HCT116 (cell line): ENCODE measurements around the gene OR52E8. TPM values are rescaled to one million over a fixed set of nuclear protein-coding genes. Genes with fewer than 3 reads are reported as not detected.

Source experiments
- ATAC-seq: fragments of 200-7000 bp; cut with Tn5 transposase; 2 replicates; pipeline ENCODE4 v1.9.1; 2020; ENCODE audit warnings: mild to moderate bottlenecking, moderate library complexity
- BruUV-seq: library from RNA; stranded (reverse); fragments of 400-500 nt; replicated peaks from 2 replicates; lab custom pipeline; 2021; lab: Mats Ljungman, UMichigan
- CTCF ChIA-PET: fragments of 300-600 bp; sonication (Branson Sonifier 250); formaldehyde crosslinking; loops from one replicate; lab custom pipeline; 2021; ENCODE audit warnings: antibody characterized with exemption; lab: Charles Lee
- POLR2A ChIA-PET: fragments of 300-600, 350-600 bp; sonication (Branson Sonifier 250); formaldehyde crosslinking; loops from one replicate; lab custom pipeline; 2021; ENCODE audit warnings: antibody characterized with exemption; lab: Charles Lee
- RAD21 ChIA-PET, 2 experiments: fragments of 300-600 bp; sonication (Branson Sonifier 250); formaldehyde crosslinking; loops; one replicate each; lab custom pipeline; 2023; ENCODE audit warnings: low total read pairs in 2 of 2; ENCODE audit not compliant: uncharacterized antibody in 2 of 2, unreplicated experiment in 2 of 2, low non-redundant PET in 1 of 2; lab: Charles Lee
- DNase-seq: peaks from one replicate; pipeline ENCODE4 v3.0.0-alpha.2; 2010; ENCODE audit warnings: low read depth, low spot score
- H2AFZ ChIP-seq: fragments of 200-600 bp; shearing (Covaris generic), sonication (generic); 2 replicates; pipeline ENCODE4 v1.6.1; 2017; ENCODE audit warnings: low read depth, mixed run types, mixed read lengths, antibody characterized with exemption, low read length; ENCODE audit not compliant: poor library complexity, severe bottlenecking
- H3K27ac ChIP-seq: 2 replicates; pipeline ENCODE4 v1.5.1; 2012; ENCODE audit warnings: low read depth, low read length
- H3K27me3 ChIP-seq: fragments of 200-600 bp; sonication (generic); 2 replicates; pipeline ENCODE4 v1.6.1; 2016; ENCODE audit warnings: mixed run types, low read length, mixed read lengths; ENCODE audit not compliant: insufficient read depth
- H3K36me3 ChIP-seq, 2 experiments: fragments of 200-500 bp in 1 of 2; fragments of 200-600 bp in 1 of 2; sonication (Bioruptor generic) in 1 of 2; sonication (generic) in 1 of 2; 2 replicates each; pipeline versions ENCODE4 v1.5.1 to v1.6.1; 2014 to 2016; ENCODE audit warnings: low read length in 2 of 2, inconsistent platforms in 1 of 2, mixed read lengths in 1 of 2, mixed run types in 1 of 2; ENCODE audit not compliant: insufficient read depth in 2 of 2, control insufficient read depth in 1 of 2
- H3K4me1 ChIP-seq, 2 experiments: fragments of 200-600 bp in 1 of 2; sonication (generic) in 1 of 2; 2 replicates each; pipeline versions ENCODE4 v1.5.1 to v1.6.1; 2012 to 2017; ENCODE audit warnings: low read length in 2 of 2, inconsistent platforms in 1 of 2, mild to moderate bottlenecking in 1 of 2, mixed read lengths in 1 of 2, mixed run types in 1 of 2, moderate library complexity in 1 of 2; ENCODE audit not compliant: insufficient read depth in 2 of 2, control insufficient read depth in 1 of 2
- H3K4me2 ChIP-seq: fragments of 200-600 bp; sonication (generic); 2 replicates; pipeline ENCODE4 v1.6.1; 2017; ENCODE audit warnings: mixed run types, low read length, mixed read lengths
- H3K4me3 ChIP-seq, 2 experiments: fragments of 200-600 bp in 1 of 2; sonication (generic) in 1 of 2; replicated peaks in 1 of 2; 2 replicates each; pipeline ENCODE4 v1.5.1; 2011 to 2016; ENCODE audit warnings: low read length in 2 of 2, control low read depth in 1 of 2, low read depth in 1 of 2, mild to moderate bottlenecking in 1 of 2, mixed read lengths in 1 of 2, mixed run types in 1 of 2
- H3K79me2 ChIP-seq: fragments of 200-600 bp; sonication (generic); 2 replicates; pipeline ENCODE4 v1.6.1; 2017; ENCODE audit warnings: mild to moderate bottlenecking, mixed run types, low read length, moderate library complexity, mixed read lengths; ENCODE audit not compliant: insufficient read depth
- H3K9ac ChIP-seq: fragments of 200-600 bp; sonication (generic); 2 replicates; pipeline ENCODE4 v1.6.1; 2016; ENCODE audit warnings: low read length, mixed read lengths
- H3K9me2 ChIP-seq: fragments of 200-600 bp; sonication (generic), shearing (Covaris generic); 2 replicates; pipeline ENCODE4 v1.6.1; 2017; ENCODE audit warnings: mixed run types, mild to moderate bottlenecking, moderate library complexity; ENCODE audit not compliant: insufficient read depth
- H3K9me3 ChIP-seq, 2 experiments: fragments of 200-500 bp in 1 of 2; fragments of 200-600 bp in 1 of 2; sonication (Bioruptor generic) in 1 of 2; sonication (generic) in 1 of 2; 2 replicates each; pipeline ENCODE4 v1.6.1; 2014 to 2017; ENCODE audit warnings: low read length in 2 of 2, mixed read lengths in 2 of 2, inconsistent platforms in 1 of 2, low read depth in 1 of 2, mild to moderate bottlenecking in 1 of 2, mixed run types in 1 of 2, moderate library complexity in 1 of 2; ENCODE audit not compliant: control insufficient read depth in 1 of 2, insufficient read depth in 1 of 2
- H4K20me1 ChIP-seq: fragments of 200-600 bp; sonication (generic), shearing (Covaris generic); 2 replicates; pipeline ENCODE4 v1.6.1; 2017; ENCODE audit warnings: mixed run types, mild to moderate bottlenecking, moderate library complexity; ENCODE audit not compliant: insufficient read depth
- EGR1 ChIP-seq: IDR thresholded peaks from 2 replicates; pipeline ENCODE4 v1.6.1; 2012; ENCODE audit warnings: low read depth
- EZH2 ChIP-seq: fragments of 200-600 bp; sonication (generic); IDR thresholded peaks from 2 replicates; pipeline ENCODE4 v1.6.1; 2017; ENCODE audit warnings: antibody characterized with exemption, mixed run types
- EZH2phosphoT487 ChIP-seq: fragments of 200-600 bp; IDR thresholded peaks from 2 replicates; pipeline ENCODE4 v1.6.1; 2018; ENCODE audit warnings: antibody characterized with exemption, borderline replicate concordance
- FOSL1 ChIP-seq: IDR thresholded peaks from 2 replicates; pipeline ENCODE4 v1.6.1; 2012; ENCODE audit warnings: low read depth
- JUND ChIP-seq: IDR thresholded peaks from 2 replicates; pipeline ENCODE4 v1.6.1; 2012
- POLR2A ChIP-seq: IDR thresholded peaks from 2 replicates; pipeline ENCODE4 v1.7.0; 2011; ENCODE audit warnings: borderline replicate concordance; ENCODE audit not compliant: insufficient read depth, insufficient read length; ENCODE audit errors: extremely low read depth
- POLR2AphosphoS5 ChIP-seq: IDR thresholded peaks from 2 replicates; pipeline ENCODE4 v1.6.1; 2011; ENCODE audit warnings: mild to moderate bottlenecking, low read depth, low read length, moderate library complexity
- RAD21 ChIP-seq: IDR thresholded peaks from 2 replicates; pipeline ENCODE4 v1.6.1; 2012; ENCODE audit warnings: low read depth, mild to moderate bottlenecking
- SIN3A ChIP-seq: IDR thresholded peaks from 2 replicates; pipeline ENCODE4 v1.6.1; 2012; ENCODE audit warnings: low read depth
- SP1 ChIP-seq: IDR thresholded peaks from 2 replicates; pipeline ENCODE4 v1.6.1; 2012; ENCODE audit warnings: low read depth
- SRF ChIP-seq: IDR thresholded peaks from 2 replicates; pipeline ENCODE4 v1.6.1; 2012; ENCODE audit warnings: low read depth
- TCF7L2 ChIP-seq: IDR thresholded peaks from 2 replicates; pipeline ENCODE4 v1.7.0; 2011; ENCODE audit warnings: borderline replicate concordance, inconsistent platforms; ENCODE audit not compliant: insufficient read depth, insufficient read length; ENCODE audit errors: extremely low read depth
- YY1 ChIP-seq: IDR thresholded peaks from 2 replicates; pipeline ENCODE4 v1.6.1; 2011; ENCODE audit warnings: low read length, low read depth, moderate library complexity, mild to moderate bottlenecking; ENCODE audit not compliant: insufficient replicate concordance; ENCODE audit errors: extremely low read depth
- ZFX ChIP-seq: fragments of 450-650 bp; IDR thresholded peaks from 2 replicates; pipeline ENCODE4 v1.6.1; 2017
- intact Hi-C: fragments of 100-400 bp; cut with micrococcal nuclease; formaldehyde crosslinking; loops from 2 replicates; pipeline ENCODE4 v1.10.0; 2022
- total RNA-seq: library from RNA; stranded (reverse); gene quantifications from one replicate; pipeline ENCODE4 v1.2.1, GENCODE V29; 2021; ENCODE audit not compliant: unreplicated experiment
- TF ChIP-seq, protein P1 (sequence below): IDR thresholded peaks from 2 replicates; pipeline ENCODE4 v1.6.1; 2012
- TF ChIP-seq, protein P2 (sequence below): IDR thresholded peaks from 2 replicates; pipeline ENCODE4 v1.6.1; 2012
- TF ChIP-seq, protein P3 (sequence below): IDR thresholded peaks from 2 replicates; pipeline ENCODE4 v1.6.1; 2012; ENCODE audit warnings: low read depth
- TF ChIP-seq, protein P4 (sequence below): IDR thresholded peaks from 2 replicates; pipeline ENCODE4 v1.6.1; 2011; ENCODE audit warnings: mild to moderate bottlenecking, low read length, moderate library complexity; ENCODE audit not compliant: insufficient replicate concordance; ENCODE audit errors: extremely low read depth

Gene OR52E8
- total RNA-seq, 1 experiment from 2014 or later, result not detected

GRCh38 chr11:5880329-5880728, 22.8 kb upstream of the OR52E8 start, which contains the start of gene OR52E4:
Gene OR52E4 (plus strand): TSS chr11:5880629. CDS start chr11:5884293, 3,664 bp downstream.
- TF ChIP-seq YY1, result no peak
- TF ChIP-seq EZH2, result no peak
- TF ChIP-seq, protein P1, sequence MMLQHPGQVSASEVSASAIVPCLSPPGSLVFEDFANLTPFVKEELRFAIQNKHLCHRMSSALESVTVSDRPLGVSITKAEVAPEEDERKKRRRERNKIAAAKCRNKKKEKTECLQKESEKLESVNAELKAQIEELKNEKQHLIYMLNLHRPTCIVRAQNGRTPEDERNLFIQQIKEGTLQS, result no peak
- TF ChIP-seq POLR2AphosphoS5, result no peak
- TF ChIP-seq, protein P2, sequence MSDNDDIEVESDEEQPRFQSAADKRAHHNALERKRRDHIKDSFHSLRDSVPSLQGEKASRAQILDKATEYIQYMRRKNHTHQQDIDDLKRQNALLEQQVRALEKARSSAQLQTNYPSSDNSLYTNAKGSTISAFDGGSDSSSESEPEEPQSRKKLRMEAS, result no peak
- TF ChIP-seq SIN3A, result no peak
- TF ChIP-seq EZH2phosphoT487, result no peak
- no peak for TF ChIP-seq JUND
- TF ChIP-seq SP1, result no peak
- no peak for TF ChIP-seq RAD21
- TF ChIP-seq ZFX, result no peak
- no peak for TF ChIP-seq FOSL1
- TF ChIP-seq, protein P3, sequence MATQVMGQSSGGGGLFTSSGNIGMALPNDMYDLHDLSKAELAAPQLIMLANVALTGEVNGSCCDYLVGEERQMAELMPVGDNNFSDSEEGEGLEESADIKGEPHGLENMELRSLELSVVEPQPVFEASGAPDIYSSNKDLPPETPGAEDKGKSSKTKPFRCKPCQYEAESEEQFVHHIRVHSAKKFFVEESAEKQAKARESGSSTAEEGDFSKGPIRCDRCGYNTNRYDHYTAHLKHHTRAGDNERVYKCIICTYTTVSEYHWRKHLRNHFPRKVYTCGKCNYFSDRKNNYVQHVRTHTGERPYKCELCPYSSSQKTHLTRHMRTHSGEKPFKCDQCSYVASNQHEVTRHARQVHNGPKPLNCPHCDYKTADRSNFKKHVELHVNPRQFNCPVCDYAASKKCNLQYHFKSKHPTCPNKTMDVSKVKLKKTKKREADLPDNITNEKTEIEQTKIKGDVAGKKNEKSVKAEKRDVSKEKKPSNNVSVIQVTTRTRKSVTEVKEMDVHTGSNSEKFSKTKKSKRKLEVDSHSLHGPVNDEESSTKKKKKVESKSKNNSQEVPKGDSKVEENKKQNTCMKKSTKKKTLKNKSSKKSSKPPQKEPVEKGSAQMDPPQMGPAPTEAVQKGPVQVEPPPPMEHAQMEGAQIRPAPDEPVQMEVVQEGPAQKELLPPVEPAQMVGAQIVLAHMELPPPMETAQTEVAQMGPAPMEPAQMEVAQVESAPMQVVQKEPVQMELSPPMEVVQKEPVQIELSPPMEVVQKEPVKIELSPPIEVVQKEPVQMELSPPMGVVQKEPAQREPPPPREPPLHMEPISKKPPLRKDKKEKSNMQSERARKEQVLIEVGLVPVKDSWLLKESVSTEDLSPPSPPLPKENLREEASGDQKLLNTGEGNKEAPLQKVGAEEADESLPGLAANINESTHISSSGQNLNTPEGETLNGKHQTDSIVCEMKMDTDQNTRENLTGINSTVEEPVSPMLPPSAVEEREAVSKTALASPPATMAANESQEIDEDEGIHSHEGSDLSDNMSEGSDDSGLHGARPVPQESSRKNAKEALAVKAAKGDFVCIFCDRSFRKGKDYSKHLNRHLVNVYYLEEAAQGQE, result no peak
- TF ChIP-seq, protein P4, sequence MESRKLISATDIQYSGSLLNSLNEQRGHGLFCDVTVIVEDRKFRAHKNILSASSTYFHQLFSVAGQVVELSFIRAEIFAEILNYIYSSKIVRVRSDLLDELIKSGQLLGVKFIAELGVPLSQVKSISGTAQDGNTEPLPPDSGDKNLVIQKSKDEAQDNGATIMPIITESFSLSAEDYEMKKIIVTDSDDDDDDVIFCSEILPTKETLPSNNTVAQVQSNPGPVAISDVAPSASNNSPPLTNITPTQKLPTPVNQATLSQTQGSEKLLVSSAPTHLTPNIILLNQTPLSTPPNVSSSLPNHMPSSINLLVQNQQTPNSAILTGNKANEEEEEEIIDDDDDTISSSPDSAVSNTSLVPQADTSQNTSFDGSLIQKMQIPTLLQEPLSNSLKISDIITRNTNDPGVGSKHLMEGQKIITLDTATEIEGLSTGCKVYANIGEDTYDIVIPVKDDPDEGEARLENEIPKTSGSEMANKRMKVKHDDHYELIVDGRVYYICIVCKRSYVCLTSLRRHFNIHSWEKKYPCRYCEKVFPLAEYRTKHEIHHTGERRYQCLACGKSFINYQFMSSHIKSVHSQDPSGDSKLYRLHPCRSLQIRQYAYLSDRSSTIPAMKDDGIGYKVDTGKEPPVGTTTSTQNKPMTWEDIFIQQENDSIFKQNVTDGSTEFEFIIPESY, result no peak
- TF ChIP-seq EGR1, result no peak
- no peak for TF ChIP-seq TCF7L2
- no peak for TF ChIP-seq SRF
- TF ChIP-seq POLR2A, result no peak
- no peak for DNase-seq
- no TSS peak for BruUV-seq
- RAD21 ChIA-PET, result no interaction called here
- no peak for ATAC-seq
- Histone ChIP-seq H3K9me3 (no peaks in the 10 kb centered on the region), H3K4me1 (no peaks in the 10 kb centered on the region), H2AFZ (no peak within 1 kb of the TSS), H3K36me3 (no peaks in the 10 kb centered on the region), H3K27me3 (peaks cover 60% of the 10 kb centered on the region), H3K4me3 (no peak within 1 kb of the TSS), H3K9me2 (no peaks in the 10 kb centered on the region), H3K9ac (no peak within 1 kb of the TSS), H3K4me2 (no peak within 1 kb of the TSS), H3K27ac (no peak within 1 kb of the TSS), H3K79me2 (no peaks in the 10 kb centered on the region), H4K20me1 (no peaks in the 10 kb centered on the region)
- intact Hi-C loops, result no loop called here
- POLR2A ChIA-PET, result no interaction called here
- CTCF ChIA-PET, result no interaction called here
